ENCODE data around the gene ACAP3.

GRCh38 chr1:1318131-1318652 is 10.5 kb upstream of the ACAP3 start:
- TF ChIP-seq CTCF (IDR thresholded peaks at IDR 0.05; ENCODE audit: low read depth, low read length, missing input control): no peak
- TF ChIP-seq TAF1 (conservative IDR thresholded peaks at IDR 0.05): no peak
- no peak for TF ChIP-seq MAX (IDR thresholded peaks at IDR 0.05)
- TF ChIP-seq RAD21 (IDR thresholded peaks at IDR 0.05): no peak
- no peak for TF ChIP-seq SP1 (IDR thresholded peaks at IDR 0.05)
- no peak for TF ChIP-seq RXRA (IDR thresholded peaks at IDR 0.05)
- no peak for TF ChIP-seq EGR1 (IDR thresholded peaks at IDR 0.05; ENCODE audit: low read depth in 2 of 2)
- TF ChIP-seq YY1 (IDR thresholded peaks at IDR 0.05): no peak

All from liver (tissue), 3 donors.